GM12864 (cell line): ENCODE data around the gene SNX6.
A peak's percentile ranks its signal among the peaks of the same experiment; 100 is the strongest.
"Not testable (repeated sequence)": the region's sequence is repeated elsewhere in the genome, so short reads cannot be mapped to it uniquely, and the experiment has no call there.

Experiments used
- DNase-seq: peaks from one replicate; pipeline ENCODE4 v3.0.0-alpha.2; 2011; ENCODE audit warnings: low read depth
- H3K4me3 ChIP-seq: 2 replicates; pipeline ENCODE4 v1.5.1; 2011; ENCODE audit warnings: mild to moderate bottlenecking, low read depth, low read length, control low read depth
- CTCF ChIP-seq: IDR thresholded peaks from 2 replicates; pipeline ENCODE4 v1.5.1; 2011; ENCODE audit warnings: low read depth, mild to moderate bottlenecking, moderate library complexity, low read length, control low read depth, inconsistent platforms; ENCODE audit errors: missing control alignments

The SNX6 gene

GRCh38 chr14:34539407-34540180 lies 90.4 kb downstream of the SNX6 start, which contains the start of gene EAPP:
TSS of gene EAPP (minus strand) at chr14:34539701. CDS start at chr14:34539628, 73 bp downstream.
- TF ChIP-seq CTCF: no peak
- peak; percentile 91 for DNase-seq

GRCh38 chr14:34538871-34539406 lies 91.0 kb downstream of the SNX6 start:
- peak overlapping the region; percentile 99 for H3K4me3 ChIP-seq
- no peak for TF ChIP-seq CTCF
- no peak for DNase-seq

More at GRCh38 chr14:34539407-34540180, 90.4 kb downstream of the SNX6 start, which contains the start of gene EAPP:
- peak within 1 kb of the TSS; percentile 99 for H3K4me3 ChIP-seq

- not testable (repeated sequence) for DNase-seq, H3K4me3 ChIP-seq
These were observed 91.9 kb downstream of the SNX6 start for GRCh38 chr14:34538096-34538495.

- DNase-seq: no peak
- no peak for TF ChIP-seq CTCF
- no peak overlapping the region for H3K4me3 ChIP-seq
These were observed 92.3 kb downstream of the SNX6 start for GRCh38 chr14:34537677-34538009.

GRCh38 chr14:34536951-34537676 lies 92.8 kb downstream of the SNX6 start:
- no peak for TF ChIP-seq CTCF
- no peak for DNase-seq
- no peak overlapping the region for H3K4me3 ChIP-seq

- no peak for TF ChIP-seq CTCF
- H3K4me3 ChIP-seq: no peak overlapping the region
- DNase-seq: no peak
These were observed 102.4 kb downstream of the SNX6 start for GRCh38 chr14:34527591-34527990.

- not testable (repeated sequence) for H3K4me3 ChIP-seq, DNase-seq
These were observed 105.7 kb downstream of the SNX6 start for GRCh38 chr14:34524216-34524615.
